Ishikawa (cell line): Measurements from ENCODE around the gene BAHD1.

Source experiments
- EGR1 ChIP-seq: IDR thresholded peaks from 2 replicates; pipeline ENCODE4 v1.6.1; 2012
- FOXM1 ChIP-seq: IDR thresholded peaks from 2 replicates; pipeline ENCODE4 v1.6.1; 2012; ENCODE audit warnings: low read depth, borderline replicate concordance
- MAX ChIP-seq: IDR thresholded peaks from 2 replicates; pipeline ENCODE4 v1.6.1; 2012
- RAD21 ChIP-seq: IDR thresholded peaks from 2 replicates; pipeline ENCODE4 v1.6.1; 2012; ENCODE audit warnings: low read depth
- TAF1 ChIP-seq: IDR thresholded peaks from 2 replicates; pipeline ENCODE4 v1.6.1; 2012; ENCODE audit warnings: low read depth, mild to moderate bottlenecking
- YY1 ChIP-seq: IDR thresholded peaks from 2 replicates; pipeline ENCODE4 v1.6.1; 2012; ENCODE audit warnings: low read depth

- no peak for TF ChIP-seq MAX
- no peak for TF ChIP-seq YY1
- TF ChIP-seq TAF1: no peak
- TF ChIP-seq RAD21: no peak
- TF ChIP-seq EGR1: no peak
- no peak for TF ChIP-seq FOXM1
Measured at GRCh38 chr15:40436892-40437751, 3.6 kb upstream of the BAHD1 start.
